Pancreas (tissue), 10 donors: ENCODE results near the gene ZNF775. TPM values are rescaled to one million over a fixed set of nuclear protein-coding genes. Genes with fewer than 3 reads are reported as not detected.

Experiments
- ATAC-seq, 4 donors: fragments of 200-7000 bp; cut with Tn5 transposase; one replicate each; pipeline versions ENCODE4 v1.8.0 to v1.9.1; 2020; ENCODE audit warnings: mild to moderate bottlenecking in 4 of 4, moderate library complexity in 4 of 4
- DNase-seq, 6 donors: peaks; one replicate each; pipeline ENCODE4 v3.0.0-alpha.2; 2020
- FAIRE-seq: peaks from 2 replicates; lab custom pipeline; 2012; peaks lifted over from hg19 to GRCh38; lab: Jason Lieb, UNC
- H3K27ac ChIP-seq, 4 donors: fragments of 200-600 bp; sonication (generic); 1 replicate in 3 of 4; 2 replicates in 1 of 4; pipeline versions ENCODE4 v1.5.0 to v1.8.0; 2020
- H3K27me3 ChIP-seq, 4 donors: fragments of 200-600 bp; one replicate each; pipeline ENCODE4 v1.8.0; 2021
- H3K36me3 ChIP-seq, 3 donors: fragments of 200-600 bp; sonication (generic) in 1 of 3; one replicate each; pipeline versions ENCODE4 v1.5.0 to v1.8.0; 2020 to 2021
- H3K4me1 ChIP-seq, 3 donors: fragments of 200-600 bp; one replicate each; pipeline ENCODE4 v1.8.0; 2021
- H3K4me3 ChIP-seq, 4 donors: fragments of 200-600 bp; sonication (generic) in 2 of 4; one replicate each; pipeline versions ENCODE4 v1.5.0 to v1.8.0; 2020 to 2021
- H3K9me3 ChIP-seq, 4 donors: fragments of 200-600 bp; one replicate each; pipeline ENCODE4 v1.8.0; 2021
- CTCF ChIP-seq, 4 donors: fragments of 200-600 bp; sonication (generic) in 3 of 4; IDR thresholded peaks; one replicate each; pipeline versions ENCODE4 v1.5.0 to v1.8.0; 2021; ENCODE audit warnings: antibody characterized with exemption in 4 of 4
- WGBS, 2 donors: extraction: QIAGEN DNeasy Blood & Tissue Kit; methylation state at CpG; one replicate each; pipeline ENCODE4 v1.1.7; 2013; 5-methylcytosine and 5-hydroxymethylcytosine counted together
- intact Hi-C, 3 donors: fragments of 100-400 bp; cut with DNase I; formaldehyde crosslinking; loops; one replicate each; pipeline versions ENCODE4 v1.11.1 to v1.14.2; 2022
- polyA plus RNA-seq, 2 donors: library from polyadenylated mRNA; stranded (reverse); fragments of 200-250 nt; gene quantifications; one replicate each; pipeline ENCODE4 v1.2.3, GENCODE V29; 2013
- total RNA-seq, 6 donors: library from RNA; stranded (reverse); fragmentation: NEBNext Ultra II Directional in 4 of 6; extraction: Animal tissue kit (Norgen Biotek cat#: 25700) in 4 of 6; gene quantifications; one replicate each; pipeline versions ENCODE4 v1.2.1 to v1.2.4, GENCODE V29; 2021 to 2023
- donor health status: healthy with polysubstance abuse.
- donor health status: DM: no; HTN: no; CAD: no; lungs with moderate emphysema.
- donor health status: DM: no; HTN: no; CAD: no.
- donor health status: control.
- donor health status: control.
- donor health status: Bipolar disorder and iron deficiency.
- donor health status: DM: yes; HTN: yes; CAD: no.
- donor health status: DM: no; HTN: no; CAD: no.
- donor health status: DM: no; HTN: no; CAD: no.
- donor health status: DM: yes; HTN: yes; CAD: no.

Gene ZNF775
- total and polyA plus RNA-seq, 8 donors = 2.0 to 7.4 (median 2.9) TPM

- peaks cover 18 to 39% (median 22%) of the 10 kb centered on the region in 3 donors for H3K4me1 ChIP-seq
- ATAC-seq = no peak
- peak overlapping the region; percentile 94 to 99 (median 98) for H3K27ac ChIP-seq
- peak overlapping the region; percentile 82 to 97 (median 88) for H3K4me3 ChIP-seq
- no peak for TF ChIP-seq CTCF (IDR thresholded peaks at IDR 0.05)
- intact Hi-C loops = no loop called here
- WGBS, 2 donors = 22 to 26% methylated on average over 22 to 23 of the region's 23 CpGs
- no peaks in the 10 kb centered on the region for H3K9me3 ChIP-seq
- H3K36me3 ChIP-seq = peaks cover 0 to 24% (median 23%) of the 10 kb centered on the region in 3 donors
- DNase-seq = no peak
- no peaks in the 10 kb centered on the region for H3K27me3 ChIP-seq
- FAIRE-seq = no peak
Observed at GRCh38 chr7:150369748-150370501, 9.2 kb upstream of the ZNF775 start.

GRCh38 chr7:150370612-150371071 is 8.5 kb upstream of the ZNF775 start:
- ATAC-seq = no peak
- Histone ChIP-seq H3K4me3 (peak overlapping the region in 2 of 4 donors; percentile 86 to 97), H3K27ac (peak overlapping the region in 2 of 4 donors; percentile 9 to 99), H3K9me3 (no peaks in the 10 kb centered on the region), H3K4me1 (peaks cover 18 to 41% (median 22%) of the 10 kb centered on the region in 3 donors), H3K36me3 (peaks cover 0 to 24% (median 23%) of the 10 kb centered on the region in 3 donors), H3K27me3 (no peaks in the 10 kb centered on the region)
- TF ChIP-seq CTCF (IDR thresholded peaks at IDR 0.05) = no peak
- 52 to 56% methylated on average over 3 of the region's 3 CpGs for WGBS, 2 donors
- no peak for DNase-seq
- intact Hi-C loops = no loop called here
- no peak for FAIRE-seq

- DNase-seq (peak in 2 of 6 donors; percentile 63 to 81), ATAC-seq (no peak), FAIRE-seq (no peak)
- WGBS, 2 donors = 87 to 89% methylated on average over 40 to 48 of the region's 48 CpGs
- TF ChIP-seq CTCF (IDR thresholded peaks at IDR 0.05) = no peak
- Histone ChIP-seq H3K9me3 (no peaks in the 10 kb centered on the region), H3K36me3 (peaks cover 0 to 24% (median 23%) of the 10 kb centered on the region in 3 donors), H3K4me3 (no peak overlapping the region), H3K27me3 (no peaks in the 10 kb centered on the region), H3K4me1 (peaks cover 18 to 48% (median 29%) of the 10 kb centered on the region in 3 donors), H3K27ac (no peak overlapping the region)
- intact Hi-C loops = no loop called here
Observed at GRCh38 chr7:150371131-150371995, 7.8 kb upstream of the ZNF775 start.

- no peak for TF ChIP-seq CTCF (IDR thresholded peaks at IDR 0.05)
- ATAC-seq = no peak
- no peak for DNase-seq
- 88 to 93% methylated on average over 30 of the region's 30 CpGs for WGBS, 2 donors
- H3K27me3 ChIP-seq = no peaks in the 10 kb centered on the region
- H3K4me3 ChIP-seq = no peak overlapping the region
- peaks cover 18 to 52% (median 35%) of the 10 kb centered on the region in 3 donors for H3K4me1 ChIP-seq
- no peaks in the 10 kb centered on the region for H3K9me3 ChIP-seq
- H3K36me3 ChIP-seq = peaks cover 0 to 24% (median 23%) of the 10 kb centered on the region in 3 donors
- FAIRE-seq = no peak
- no peak overlapping the region for H3K27ac ChIP-seq
- intact Hi-C loops = no loop called here
Observed at GRCh38 chr7:150371996-150372270, 7.2 kb upstream of the ZNF775 start.
